Ectodermal cell (in vitro differentiated cells): ENCODE measurements around the gene AUTS2.

Experiments used
- H3K27ac ChIP-seq: 2 replicates; pipeline ENCODE4 v1.7.0; 2013; ENCODE audit warnings: mild to moderate bottlenecking, low read depth, low read length; ENCODE audit not compliant: insufficient read depth, poor library complexity, severe bottlenecking
- H3K27me3 ChIP-seq: 2 replicates; pipeline ENCODE4 v1.7.0; 2013; ENCODE audit warnings: mild to moderate bottlenecking, low read length; ENCODE audit not compliant: insufficient read depth, control insufficient read depth, poor library complexity, severe bottlenecking
- H3K36me3 ChIP-seq: one replicate; pipeline ENCODE4 v1.7.0; 2013; ENCODE audit warnings: low read length; ENCODE audit not compliant: control insufficient read depth, insufficient read depth
- H3K4me1 ChIP-seq: one replicate; pipeline ENCODE4 v1.7.0; 2013; ENCODE audit warnings: low read length; ENCODE audit not compliant: control insufficient read depth, insufficient read depth
- H3K4me3 ChIP-seq: 2 replicates; pipeline ENCODE4 v1.7.0; 2013; ENCODE audit warnings: low read depth, low read length, control low read depth; ENCODE audit not compliant: insufficient read depth
- H3K9me3 ChIP-seq: 2 replicates; pipeline ENCODE4 v1.7.0; 2013; ENCODE audit warnings: mild to moderate bottlenecking, low read length, moderate library complexity; ENCODE audit not compliant: control insufficient read depth
- WGBS, 2 experiments: methylation state at CpG; one replicate each; pipeline ENCODE4 v1.1.7; 2013; ENCODE audit warnings: missing lambda C conversion rate in 2 of 2; 5-methylcytosine and 5-hydroxymethylcytosine counted together

Gene AUTS2

GRCh38 chr7:70569335-70569819 is 971.1 kb downstream of the AUTS2 start:
- Histone ChIP-seq H3K9me3 (no peaks in the 10 kb centered on the region), H3K4me3 (no peak overlapping the region), H3K36me3 (no peaks in the 10 kb centered on the region), H3K4me1 (peaks cover 20% of the 10 kb centered on the region), H3K27me3 (peaks cover 27% of the 10 kb centered on the region), H3K27ac (no peak overlapping the region)
- 89 to 90% methylated on average over 4 of the region's 4 CpGs for WGBS, 2 experiments

GRCh38 chr7:70570029-70570428 is 971.8 kb downstream of the AUTS2 start:
- Histone ChIP-seq H3K4me3 (no peak overlapping the region), H3K9me3 (no peaks in the 10 kb centered on the region), H3K4me1 (peaks cover 26% of the 10 kb centered on the region), H3K27me3 (peaks cover 27% of the 10 kb centered on the region), H3K36me3 (no peaks in the 10 kb centered on the region), H3K27ac (no peak overlapping the region)
- WGBS, 2 experiments: 94 to 95% methylated on average over 4 of the region's 4 CpGs

GRCh38 chr7:70570961-70571360 is 972.7 kb downstream of the AUTS2 start:
- peaks cover 30% of the 10 kb centered on the region for H3K27me3 ChIP-seq
- H3K9me3 ChIP-seq: no peaks in the 10 kb centered on the region
- 88 to 100% methylated on average over 1 to 2 of the region's 3 CpGs for WGBS, 2 experiments
- no peak overlapping the region for H3K4me3 ChIP-seq
- H3K4me1 ChIP-seq: peaks cover 36% of the 10 kb centered on the region
- no peaks in the 10 kb centered on the region for H3K36me3 ChIP-seq
- H3K27ac ChIP-seq: no peak overlapping the region

GRCh38 chr7:70571403-70571934 is 973.2 kb downstream of the AUTS2 start:
- H3K9me3 ChIP-seq: no peaks in the 10 kb centered on the region
- H3K27ac ChIP-seq: no peak overlapping the region
- no peaks in the 10 kb centered on the region for H3K36me3 ChIP-seq
- WGBS, 2 experiments: 92 to 96% methylated on average over 5 of the region's 5 CpGs
- peaks cover 38% of the 10 kb centered on the region for H3K4me1 ChIP-seq
- H3K4me3 ChIP-seq: no peak overlapping the region
- peaks cover 31% of the 10 kb centered on the region for H3K27me3 ChIP-seq

- H3K4me3 ChIP-seq: no peak overlapping the region
- H3K4me1 ChIP-seq: peaks cover 38% of the 10 kb centered on the region
- H3K27me3 ChIP-seq: peaks cover 35% of the 10 kb centered on the region
- H3K9me3 ChIP-seq: no peaks in the 10 kb centered on the region
- no peak overlapping the region for H3K27ac ChIP-seq
- 90 to 93% methylated on average over 10 of the region's 10 CpGs for WGBS, 2 experiments
- H3K36me3 ChIP-seq: no peaks in the 10 kb centered on the region
These were observed 973.7 kb downstream of the AUTS2 start for GRCh38 chr7:70571961-70572360.

GRCh38 chr7:70572571-70572970 is 974.3 kb downstream of the AUTS2 start:
- Histone ChIP-seq H3K4me3 (no peak overlapping the region), H3K27me3 (peaks cover 38% of the 10 kb centered on the region), H3K27ac (peak overlapping the region; percentile 74), H3K36me3 (no peaks in the 10 kb centered on the region), H3K9me3 (no peaks in the 10 kb centered on the region), H3K4me1 (peaks cover 38% of the 10 kb centered on the region)
- 85 to 86% methylated on average over 6 of the region's 6 CpGs for WGBS, 2 experiments

GRCh38 chr7:70573071-70573661 is 974.9 kb downstream of the AUTS2 start:
- Histone ChIP-seq H3K4me1 (peaks cover 38% of the 10 kb centered on the region), H3K4me3 (no peak overlapping the region), H3K27ac (peak overlapping the region; percentile 74), H3K36me3 (no peaks in the 10 kb centered on the region), H3K27me3 (peaks cover 38% of the 10 kb centered on the region), H3K9me3 (no peaks in the 10 kb centered on the region)
- WGBS, 2 experiments: 29 to 31% methylated on average over 9 of the region's 9 CpGs

GRCh38 chr7:70573696-70574095 is 975.4 kb downstream of the AUTS2 start:
- no peaks in the 10 kb centered on the region for H3K36me3 ChIP-seq
- H3K9me3 ChIP-seq: no peaks in the 10 kb centered on the region
- H3K4me1 ChIP-seq: peaks cover 38% of the 10 kb centered on the region
- no peak overlapping the region for H3K4me3 ChIP-seq
- WGBS, 2 experiments: 77 to 90% methylated on average over 3 of the region's 3 CpGs
- H3K27me3 ChIP-seq: peaks cover 33% of the 10 kb centered on the region
- peak overlapping the region; percentile 74 for H3K27ac ChIP-seq

- 76% methylated on average over 4 to 5 of the region's 5 CpGs for WGBS, 2 experiments
- Histone ChIP-seq H3K4me1 (peaks cover 38% of the 10 kb centered on the region), H3K27me3 (peaks cover 32% of the 10 kb centered on the region)
These were observed 976.1 kb downstream of the AUTS2 start for GRCh38 chr7:70574314-70574834.

GRCh38 chr7:70574970-70575799 is 976.9 kb downstream of the AUTS2 start:
- Histone ChIP-seq H3K9me3 (no peaks in the 10 kb centered on the region), H3K27me3 (peaks cover 29% of the 10 kb centered on the region), H3K27ac (no peak overlapping the region), H3K4me1 (peaks cover 38% of the 10 kb centered on the region), H3K36me3 (no peaks in the 10 kb centered on the region), H3K4me3 (no peak overlapping the region)
- 67 to 69% methylated on average over 10 to 11 of the region's 11 CpGs for WGBS, 2 experiments

More at GRCh38 chr7:70574314-70574834, 976.1 kb downstream of the AUTS2 start:
- Histone ChIP-seq H3K4me3 (no peak overlapping the region), H3K9me3 (no peaks in the 10 kb centered on the region), H3K36me3 (no peaks in the 10 kb centered on the region), H3K27ac (no peak overlapping the region)
